Trophoblast cell (in vitro differentiated cells and primary cell): Measurements from ENCODE around the gene TBX4.

Experiments
- DNase-seq, 2 donors: peaks; one replicate each; pipeline ENCODE4 v3.0.0-alpha.2; 2016
- H2AFZ ChIP-seq: 2 replicates; pipeline ENCODE4 v1.6.1; 2013; ENCODE audit warnings: low read length, moderate library complexity, mild to moderate bottlenecking; ENCODE audit not compliant: insufficient read depth, poor library complexity
- H2AK5ac ChIP-seq: 2 replicates; pipeline ENCODE4 v1.6.1; 2013; ENCODE audit warnings: mild to moderate bottlenecking, low read length
- H2BK120ac ChIP-seq: 2 replicates; pipeline ENCODE4 v1.6.1; 2013; ENCODE audit warnings: low read length, mild to moderate bottlenecking, moderate library complexity; ENCODE audit not compliant: insufficient read depth, poor library complexity
- H2BK12ac ChIP-seq: 2 replicates; pipeline ENCODE4 v1.6.1; 2013; ENCODE audit warnings: mild to moderate bottlenecking, low read length, moderate library complexity
- H2BK5ac ChIP-seq: 2 replicates; pipeline ENCODE4 v1.6.1; 2013; ENCODE audit warnings: low read length, low read depth, moderate library complexity, mild to moderate bottlenecking; ENCODE audit not compliant: poor library complexity
- H3K14ac ChIP-seq: 2 replicates; pipeline ENCODE4 v1.6.1; 2013; ENCODE audit warnings: mild to moderate bottlenecking, low read length
- H3K18ac ChIP-seq: 2 replicates; pipeline ENCODE4 v1.6.1; 2013; ENCODE audit warnings: mild to moderate bottlenecking, low read length
- H3K23ac ChIP-seq: 2 replicates; pipeline ENCODE4 v1.6.1; 2013; ENCODE audit warnings: low read length
- H3K27ac ChIP-seq: 2 replicates; pipeline ENCODE4 v1.5.1; 2013; ENCODE audit warnings: low read depth, mild to moderate bottlenecking, inconsistent platforms, low read length, moderate library complexity
- H3K27me3 ChIP-seq: 2 replicates; pipeline ENCODE4 v1.6.1; 2013; ENCODE audit warnings: inconsistent platforms, mild to moderate bottlenecking, low read length, moderate library complexity; ENCODE audit not compliant: insufficient read depth
- H3K36me3 ChIP-seq, 2 experiments: 1 replicate in 1 of 2; 2 replicates in 1 of 2; pipeline ENCODE4 v1.6.1; 2013; ENCODE audit warnings: low read length in 2 of 2, mild to moderate bottlenecking in 2 of 2, moderate library complexity in 1 of 2; ENCODE audit not compliant: insufficient read depth in 2 of 2, control insufficient read depth in 1 of 2
- H3K4ac ChIP-seq: 2 replicates; pipeline ENCODE4 v1.6.1; 2013; ENCODE audit warnings: low read depth, mild to moderate bottlenecking, low read length, moderate library complexity
- H3K4me1 ChIP-seq, 2 experiments: 1 replicate in 1 of 2; 2 replicates in 1 of 2; pipeline ENCODE4 v1.6.1; 2013; ENCODE audit warnings: low read length in 2 of 2, mild to moderate bottlenecking in 2 of 2, moderate library complexity in 1 of 2; ENCODE audit not compliant: insufficient read depth in 2 of 2, control insufficient read depth in 1 of 2
- H3K4me2 ChIP-seq: 2 replicates; pipeline ENCODE4 v1.6.1; 2013; ENCODE audit warnings: inconsistent platforms, mild to moderate bottlenecking, low read length, moderate library complexity
- H3K4me3 ChIP-seq: 2 replicates; pipeline ENCODE4 v1.5.1; 2013; ENCODE audit warnings: mild to moderate bottlenecking, low read depth, low read length, inconsistent platforms
- H3K79me1 ChIP-seq: one replicate; pipeline ENCODE4 v1.6.1; 2013; ENCODE audit warnings: low read length
- H3K79me2 ChIP-seq: 2 replicates; pipeline ENCODE4 v1.6.1; 2013; ENCODE audit warnings: low read length, mild to moderate bottlenecking; ENCODE audit not compliant: control insufficient read depth, insufficient read depth, poor library complexity
- H3K9ac ChIP-seq: 2 replicates; pipeline ENCODE4 v1.6.1; 2013; ENCODE audit warnings: mild to moderate bottlenecking, low read length
- H3K9me3 ChIP-seq: 2 replicates; pipeline ENCODE4 v1.6.1; 2013; ENCODE audit warnings: low read depth, mild to moderate bottlenecking, control low read depth, inconsistent platforms, low read length; ENCODE audit not compliant: insufficient read depth
- H4K12ac ChIP-seq: 2 replicates; pipeline ENCODE4 v1.6.1; 2013; ENCODE audit warnings: low read depth, mild to moderate bottlenecking, low read length, moderate library complexity
- H4K8ac ChIP-seq: 2 replicates; pipeline ENCODE4 v1.6.1; 2013; ENCODE audit warnings: low read depth, mild to moderate bottlenecking, low read length, moderate library complexity
- H4K91ac ChIP-seq: one replicate; pipeline ENCODE4 v1.6.1; 2013; ENCODE audit warnings: low read depth, mild to moderate bottlenecking, low read length, moderate library complexity
- WGBS: extraction: QIAGEN DNeasy Blood & Tissue Kit; methylation state at CpG from one replicate; pipeline ENCODE4 v1.1.7; 2013; ENCODE audit warnings: missing lambda C conversion rate; ENCODE audit not compliant: insufficient read length, insufficient coverage; ENCODE audit errors: extremely low coverage; 5-methylcytosine and 5-hydroxymethylcytosine counted together

Gene TBX4

GRCh38 chr17:61420745-61421398, 31.4 kb upstream of the TBX4 start:
- H3K23ac ChIP-seq = no peak overlapping the region
- H3K79me1 ChIP-seq = no peaks in the 10 kb centered on the region
- H3K4ac ChIP-seq = no peak overlapping the region
- no peak overlapping the region for H4K12ac ChIP-seq
- H3K27me3 ChIP-seq = peaks cover 2% of the 10 kb centered on the region
- H3K9me3 ChIP-seq = no peaks in the 10 kb centered on the region
- no CpG with 5 or more reads among the region's 4 CpGs for WGBS
- no peak overlapping the region for H3K14ac ChIP-seq
- no peak for DNase-seq
- H4K91ac ChIP-seq = no peak overlapping the region
- no peak overlapping the region for H2AK5ac ChIP-seq
- no peaks in the 10 kb centered on the region for H3K79me2 ChIP-seq
- no peak overlapping the region for H3K18ac ChIP-seq
- no peak overlapping the region for H3K9ac ChIP-seq
- no peak overlapping the region for H2BK5ac ChIP-seq
- H3K4me3 ChIP-seq = no peak overlapping the region
- no peak overlapping the region for H2BK120ac ChIP-seq
- no peak overlapping the region for H3K27ac ChIP-seq
- no peak overlapping the region for H2AFZ ChIP-seq
- H2BK12ac ChIP-seq = no peak overlapping the region
- H4K8ac ChIP-seq = no peak overlapping the region
- H3K4me2 ChIP-seq = no peak overlapping the region
- peaks cover 4 to 7% of the 10 kb centered on the region in 2 experiments for H3K4me1 ChIP-seq
- no peaks in the 10 kb centered on the region for H3K36me3 ChIP-seq

GRCh38 chr17:61421460-61421859, 30.8 kb upstream of the TBX4 start:
- Histone ChIP-seq H3K4me3 (no peak overlapping the region), H3K9me3 (no peaks in the 10 kb centered on the region), H3K18ac (no peak overlapping the region), H3K23ac (no peak overlapping the region), H2BK12ac (no peak overlapping the region), H4K91ac (no peak overlapping the region), H3K27me3 (peaks cover 2% of the 10 kb centered on the region), H4K12ac (no peak overlapping the region), H3K36me3 (no peaks in the 10 kb centered on the region), H2BK5ac (no peak overlapping the region), H3K14ac (no peak overlapping the region), H4K8ac (no peak overlapping the region), H3K27ac (no peak overlapping the region), H3K9ac (no peak overlapping the region), H3K4ac (no peak overlapping the region), H2AFZ (no peak overlapping the region), H3K79me1 (no peaks in the 10 kb centered on the region), H2BK120ac (no peak overlapping the region), H3K4me2 (no peak overlapping the region), H2AK5ac (no peak overlapping the region), H3K79me2 (no peaks in the 10 kb centered on the region), H3K4me1 (peaks cover 2 to 9% of the 10 kb centered on the region in 2 experiments)
- no CpG with 5 or more reads among the region's 4 CpGs for WGBS
- no peak for DNase-seq

GRCh38 chr17:61422116-61422799, 30.0 kb upstream of the TBX4 start:
- no CpG with 5 or more reads among the region's 5 CpGs for WGBS
- H2BK5ac ChIP-seq = no peak overlapping the region
- no peak overlapping the region for H3K14ac ChIP-seq
- H2AFZ ChIP-seq = no peak overlapping the region
- no peak overlapping the region for H3K23ac ChIP-seq
- H3K18ac ChIP-seq = no peak overlapping the region
- H2BK12ac ChIP-seq = no peak overlapping the region
- no peak overlapping the region for H4K12ac ChIP-seq
- no peak overlapping the region for H3K27ac ChIP-seq
- no peaks in the 10 kb centered on the region for H3K36me3 ChIP-seq
- no peak overlapping the region for H3K4me3 ChIP-seq
- peaks cover 0 to 7% of the 10 kb centered on the region in 2 experiments for H3K4me1 ChIP-seq
- no peak overlapping the region for H2AK5ac ChIP-seq
- no peak overlapping the region for H3K4ac ChIP-seq
- peaks cover 2% of the 10 kb centered on the region for H3K27me3 ChIP-seq
- no peak overlapping the region for H4K8ac ChIP-seq
- H4K91ac ChIP-seq = no peak overlapping the region
- no peak overlapping the region for H2BK120ac ChIP-seq
- H3K4me2 ChIP-seq = no peak overlapping the region
- H3K9me3 ChIP-seq = no peaks in the 10 kb centered on the region
- no peaks in the 10 kb centered on the region for H3K79me2 ChIP-seq
- no peak overlapping the region for H3K9ac ChIP-seq
- peaks cover under 1% of the 10 kb centered on the region for H3K79me1 ChIP-seq
- DNase-seq = no peak

GRCh38 chr17:61422869-61423268, 29.4 kb upstream of the TBX4 start:
- no peak overlapping the region for H4K8ac ChIP-seq
- no peak overlapping the region for H3K23ac ChIP-seq
- H3K27ac ChIP-seq = no peak overlapping the region
- H2BK5ac ChIP-seq = no peak overlapping the region
- H2AK5ac ChIP-seq = no peak overlapping the region
- H3K14ac ChIP-seq = no peak overlapping the region
- H3K9me3 ChIP-seq = no peaks in the 10 kb centered on the region
- no peak overlapping the region for H2BK12ac ChIP-seq
- DNase-seq = no peak
- H4K12ac ChIP-seq = no peak overlapping the region
- H3K9ac ChIP-seq = no peak overlapping the region
- no peaks in the 10 kb centered on the region for H3K36me3 ChIP-seq
- no peak overlapping the region for H4K91ac ChIP-seq
- no peak overlapping the region for H3K4me3 ChIP-seq
- H3K4me1 ChIP-seq = peaks cover 0 to 9% of the 10 kb centered on the region in 2 experiments
- H3K4me2 ChIP-seq = no peak overlapping the region
- H2BK120ac ChIP-seq = no peak overlapping the region
- H2AFZ ChIP-seq = no peak overlapping the region
- H3K79me1 ChIP-seq = peaks cover 2% of the 10 kb centered on the region
- H3K4ac ChIP-seq = no peak overlapping the region
- H3K18ac ChIP-seq = no peak overlapping the region
- no peaks in the 10 kb centered on the region for H3K79me2 ChIP-seq
- WGBS = no CpG with 5 or more reads among the region's 2 CpGs
- peaks cover 2% of the 10 kb centered on the region for H3K27me3 ChIP-seq
